ENCODE results near the gene PRG2.

GRCh38 chr11:57418131-57418530, 27.7 kb upstream of the PRG2 start:
- TF ChIP-seq CTCF (conservative IDR thresholded peaks at IDR 0.05 in 1 of 2, IDR thresholded peaks at IDR 0.05 in 1 of 2; ENCODE audit: extremely low read depth in 1 of 2, insufficient read depth in 1 of 2, low read depth in 1 of 2, low read length in 2 of 2) (no peak), EZH2 (IDR thresholded peaks at IDR 0.05; ENCODE audit: borderline replicate concordance, low read length) (no peak)

Measured in mammary epithelial cell (primary cell).